HT-29 (cell line): ENCODE results near the gene LGR4. TPM values are rescaled to one million over a fixed set of nuclear protein-coding genes. Genes with fewer than 3 reads are reported as not detected.

Experiments
- DNase-seq: peaks from one replicate; pipeline ENCODE4 v3.0.0-alpha.2; 2015; ENCODE audit warnings: low spot score
- total RNA-seq: library from RNA; depleted of rRNA; stranded (reverse); fragments of >200 nt; shearing (Covaris generic); gene quantifications from 2 replicates; pipeline ENCODE4 v1.2.3, GENCODE V29; 2014

LGR4 gene
- total RNA-seq, 1 experiment from 2014 or later: 41.7 TPM

GRCh38 chr11:27485930-27486773, 13.6 kb upstream of the LGR4 start:
- DNase-seq: peak; percentile 95

GRCh38 chr11:27482793-27483192, 10.2 kb upstream of the LGR4 start:
- DNase-seq: no peak

- DNase-seq: no peak
These were observed 9.4 kb upstream of the LGR4 start for GRCh38 chr11:27481992-27482391.

GRCh38 chr11:27477831-27478230, 5.2 kb upstream of the LGR4 start:
- DNase-seq: no peak

- DNase-seq: no peak
These were observed 4.7 kb upstream of the LGR4 start for GRCh38 chr11:27477243-27477642.

- DNase-seq: no peak
These were observed 3.0 kb upstream of the LGR4 start for GRCh38 chr11:27475622-27476021.

GRCh38 chr11:27473017-27473406, 422 bp upstream of the LGR4 start:
- DNase-seq: peak; percentile 59

- no peak for DNase-seq
These were observed 797 bp downstream of the LGR4 start for GRCh38 chr11:27471589-27472397.

- peak; percentile 75 for DNase-seq
These were observed 1.6 kb downstream of the LGR4 start for GRCh38 chr11:27470826-27471588.

- DNase-seq: peak; percentile 53
These were observed 2.4 kb downstream of the LGR4 start for GRCh38 chr11:27470166-27470565.

- no peak for DNase-seq
These were observed 3.4 kb downstream of the LGR4 start for GRCh38 chr11:27468995-27469695.

- DNase-seq: peak; percentile 78
These were observed 4.2 kb downstream of the LGR4 start for GRCh38 chr11:27468209-27468994.

GRCh38 chr11:27467181-27467913, 5.2 kb downstream of the LGR4 start:
- peak; percentile 35 for DNase-seq

- no peak for DNase-seq
These were observed 6.2 kb downstream of the LGR4 start for GRCh38 chr11:27466363-27466762.

- no peak for DNase-seq
These were observed 7.0 kb downstream of the LGR4 start for GRCh38 chr11:27465629-27466028.

GRCh38 chr11:27464909-27465308, 7.7 kb downstream of the LGR4 start:
- DNase-seq: no peak

GRCh38 chr11:27464289-27464696, 8.3 kb downstream of the LGR4 start:
- DNase-seq: peak; percentile 59

GRCh38 chr11:27462543-27462942, 10.0 kb downstream of the LGR4 start:
- DNase-seq: no peak

GRCh38 chr11:27460158-27460978, 12.2 kb downstream of the LGR4 start:
- no peak for DNase-seq
